Measurements from ENCODE around the gene RHOC.

DNA sequence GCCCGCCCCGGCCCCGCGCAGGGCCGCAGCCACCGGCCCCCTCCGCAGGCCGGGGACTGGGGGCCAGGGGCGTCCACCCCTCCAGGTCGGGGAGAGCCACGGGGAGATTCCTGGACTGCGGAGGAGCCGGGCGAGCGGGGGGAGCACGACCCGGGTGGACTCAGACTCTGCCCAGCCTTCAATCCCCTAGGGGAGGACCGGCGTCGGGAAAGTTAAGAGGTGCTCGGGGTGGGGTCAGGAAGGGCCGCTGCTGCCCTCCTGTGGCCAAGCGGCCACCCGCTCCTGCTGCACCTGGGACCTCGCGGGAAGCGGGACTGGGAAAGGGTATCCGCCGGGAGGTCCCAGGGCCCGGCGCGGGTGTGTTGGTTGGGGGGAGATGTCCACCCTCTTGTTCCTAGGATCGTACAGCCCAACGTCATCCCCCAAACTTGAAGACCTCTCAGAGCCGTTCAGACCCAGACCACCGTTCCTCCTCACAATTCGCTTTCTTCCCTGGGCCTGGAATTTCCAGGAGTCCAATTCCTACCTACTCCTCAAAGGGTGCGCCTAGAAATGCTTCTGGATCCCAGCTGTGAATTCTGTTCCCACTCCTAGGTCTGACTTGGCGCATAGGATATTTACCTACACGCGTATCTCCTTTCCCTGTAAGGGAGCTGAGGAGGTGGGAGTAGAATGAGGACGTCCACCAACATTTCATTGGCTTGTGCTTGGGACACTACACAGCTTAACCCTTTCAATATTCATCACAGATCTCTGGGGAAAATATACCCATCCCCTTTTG lies 484 bp upstream of the RHOC start:
- TF ChIP-seq, protein P1, sequence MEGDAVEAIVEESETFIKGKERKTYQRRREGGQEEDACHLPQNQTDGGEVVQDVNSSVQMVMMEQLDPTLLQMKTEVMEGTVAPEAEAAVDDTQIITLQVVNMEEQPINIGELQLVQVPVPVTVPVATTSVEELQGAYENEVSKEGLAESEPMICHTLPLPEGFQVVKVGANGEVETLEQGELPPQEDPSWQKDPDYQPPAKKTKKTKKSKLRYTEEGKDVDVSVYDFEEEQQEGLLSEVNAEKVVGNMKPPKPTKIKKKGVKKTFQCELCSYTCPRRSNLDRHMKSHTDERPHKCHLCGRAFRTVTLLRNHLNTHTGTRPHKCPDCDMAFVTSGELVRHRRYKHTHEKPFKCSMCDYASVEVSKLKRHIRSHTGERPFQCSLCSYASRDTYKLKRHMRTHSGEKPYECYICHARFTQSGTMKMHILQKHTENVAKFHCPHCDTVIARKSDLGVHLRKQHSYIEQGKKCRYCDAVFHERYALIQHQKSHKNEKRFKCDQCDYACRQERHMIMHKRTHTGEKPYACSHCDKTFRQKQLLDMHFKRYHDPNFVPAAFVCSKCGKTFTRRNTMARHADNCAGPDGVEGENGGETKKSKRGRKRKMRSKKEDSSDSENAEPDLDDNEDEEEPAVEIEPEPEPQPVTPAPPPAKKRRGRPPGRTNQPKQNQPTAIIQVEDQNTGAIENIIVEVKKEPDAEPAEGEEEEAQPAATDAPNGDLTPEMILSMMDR (IDR thresholded peaks at IDR 0.05), result peak in 5 of 7 experiments; percentile 81 to 92 (median 87)
- TF ChIP-seq EP300 (IDR thresholded peaks at IDR 0.05), result no peak
- TF ChIP-seq POLR2A (IDR thresholded peaks at IDR 0.05), result no peak
